IPS-18c (cell line): ENCODE measurements around the gene XYLT1.

Experiments used
- H3K4me3 ChIP-seq: 2 replicates; pipeline ENCODE4 v1.7.0; 2013; ENCODE audit warnings: low read depth, mild to moderate bottlenecking, low read length, moderate library complexity; ENCODE audit not compliant: insufficient read depth
- H3K9me3 ChIP-seq: one replicate; pipeline ENCODE4 v1.6.1; 2013; ENCODE audit warnings: mild to moderate bottlenecking, low read length, moderate library complexity; ENCODE audit not compliant: control insufficient read depth, insufficient read depth

Gene XYLT1

GRCh38 chr16:17362946-17363345 lies 107.8 kb downstream of the XYLT1 start:
- Histone ChIP-seq H3K4me3 (no peak overlapping the region), H3K9me3 (no peaks in the 10 kb centered on the region)

DNA sequence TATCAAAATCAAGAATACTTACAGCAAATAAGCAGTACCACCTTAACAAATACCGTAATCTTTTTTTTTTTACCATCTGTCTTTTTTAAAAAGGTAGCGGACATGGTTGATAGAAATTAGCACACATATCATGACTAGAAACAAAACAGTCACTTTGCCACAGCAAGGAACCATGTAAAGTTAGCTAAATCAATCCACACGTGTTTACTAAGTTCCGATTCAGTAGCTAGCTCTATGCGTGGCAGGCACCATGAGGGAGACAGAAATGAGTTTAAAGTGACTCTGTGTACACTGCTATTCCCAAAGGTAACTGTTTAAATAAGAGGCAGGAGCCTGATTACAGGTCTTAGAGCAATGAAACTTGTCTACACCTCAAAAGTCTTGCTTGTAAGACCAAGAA lies 108.6 kb downstream of the XYLT1 start:
- Histone ChIP-seq H3K4me3 (no peak overlapping the region), H3K9me3 (no peaks in the 10 kb centered on the region)

DNA sequence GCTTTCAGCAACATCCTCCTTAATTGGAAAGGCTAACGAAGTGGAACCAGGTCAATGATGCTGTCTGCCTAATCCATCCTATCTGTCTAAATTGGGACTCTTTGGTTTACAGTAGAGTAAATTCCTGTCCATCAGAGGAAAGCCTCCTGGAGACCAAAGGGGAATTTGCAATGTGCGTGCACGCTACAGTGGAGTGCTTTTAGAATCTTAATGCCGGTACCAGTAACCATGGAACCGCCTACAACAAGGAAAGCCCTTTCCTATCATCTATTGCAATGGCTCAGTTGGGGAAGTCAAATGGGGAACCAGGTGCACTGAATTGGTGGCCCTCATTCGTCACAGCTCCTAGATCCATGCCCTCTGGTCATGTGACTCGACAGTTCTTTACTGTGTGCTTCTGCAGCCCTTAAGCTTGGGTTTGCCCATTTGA lies 110.1 kb downstream of the XYLT1 start:
- no peaks in the 10 kb centered on the region for H3K9me3 ChIP-seq
- no peak overlapping the region for H3K4me3 ChIP-seq

- H3K9me3 ChIP-seq: no peaks in the 10 kb centered on the region
- no peak overlapping the region for H3K4me3 ChIP-seq
Observed at GRCh38 chr16:17359788-17360390, 110.9 kb downstream of the XYLT1 start.

GRCh38 chr16:17358846-17359245 lies 111.9 kb downstream of the XYLT1 start:
- Histone ChIP-seq H3K9me3 (no peaks in the 10 kb centered on the region), H3K4me3 (no peak overlapping the region)

DNA sequence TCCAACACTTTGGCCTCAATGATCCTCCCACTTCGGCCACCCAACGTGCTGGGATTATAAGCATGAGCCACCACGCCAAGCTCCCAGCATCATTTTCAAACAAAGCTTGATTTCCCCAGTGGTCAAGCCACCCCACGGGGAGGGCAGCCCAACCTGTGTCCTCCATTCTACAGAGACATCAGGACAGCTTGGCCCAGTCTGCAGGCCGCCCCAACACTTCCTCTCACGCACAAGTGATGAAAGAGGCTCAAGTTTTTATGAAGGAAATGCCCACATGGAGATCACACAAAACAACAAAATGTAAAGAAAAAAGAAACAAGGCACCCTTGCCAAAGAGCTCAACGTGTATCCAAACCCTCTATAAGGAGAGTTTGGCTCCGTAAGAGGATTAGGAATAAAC lies 112.4 kb downstream of the XYLT1 start:
- H3K4me3 ChIP-seq: no peak overlapping the region
- H3K9me3 ChIP-seq: no peaks in the 10 kb centered on the region

GRCh38 chr16:17357307-17358062 lies 113.3 kb downstream of the XYLT1 start:
- no peak overlapping the region for H3K4me3 ChIP-seq

DNA sequence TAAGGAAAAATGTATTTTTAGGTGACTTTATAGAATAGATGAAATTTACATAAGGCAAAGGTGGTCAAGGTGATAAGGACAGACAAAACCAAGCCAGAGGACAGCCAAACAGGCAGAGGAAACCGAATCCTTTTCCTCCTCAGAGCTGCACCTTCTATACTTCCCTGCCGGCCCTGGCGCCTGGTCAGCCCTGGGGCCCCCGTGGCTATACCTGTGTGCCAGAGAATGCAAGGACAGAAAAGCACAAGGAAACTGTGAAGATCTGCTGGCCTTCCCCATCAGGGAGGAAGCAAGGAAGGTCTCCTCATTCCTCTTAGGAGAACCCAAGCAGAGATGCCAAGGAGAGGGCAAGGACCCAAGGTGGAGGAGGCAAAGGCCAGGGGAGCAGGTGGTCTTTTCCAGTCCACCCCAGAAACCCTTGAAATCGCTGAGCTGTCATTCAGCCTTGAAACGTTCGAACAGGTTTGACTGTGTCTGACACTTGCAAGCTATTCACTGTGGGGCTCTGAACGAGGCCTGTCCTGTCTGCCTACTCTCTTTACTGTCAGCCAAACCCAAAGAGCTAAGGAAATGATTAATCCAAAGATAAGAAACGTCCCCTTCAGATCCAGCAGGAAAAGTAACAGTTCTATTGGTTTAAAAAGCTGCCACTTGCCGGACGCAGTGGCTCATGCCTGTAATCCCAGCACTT lies 114.4 kb downstream of the XYLT1 start:
- H3K9me3 ChIP-seq: no peaks in the 10 kb centered on the region
- no peak overlapping the region for H3K4me3 ChIP-seq

More at GRCh38 chr16:17357307-17358062, 113.3 kb downstream of the XYLT1 start:
- no peaks in the 10 kb centered on the region for H3K9me3 ChIP-seq

DNA sequence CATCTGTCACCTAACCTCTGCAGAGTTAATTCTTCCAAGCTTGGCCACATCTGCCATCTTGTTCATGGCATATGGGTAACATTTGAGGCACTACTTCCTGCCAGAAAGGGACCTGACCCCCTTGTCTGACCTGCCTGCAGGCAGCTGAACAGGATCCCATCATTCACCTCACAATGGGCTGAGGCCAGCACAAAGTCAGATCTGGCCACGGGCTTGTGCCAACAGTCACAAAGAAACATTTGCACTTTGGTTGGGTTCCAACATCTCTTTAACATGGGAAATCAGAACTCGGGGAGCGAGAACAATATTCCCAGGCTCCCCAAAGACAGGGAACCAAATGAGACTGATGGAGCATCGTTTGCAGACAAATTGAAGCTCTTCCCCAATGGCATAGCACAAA lies 116.1 kb downstream of the XYLT1 start:
- Histone ChIP-seq H3K4me3 (no peak overlapping the region), H3K9me3 (no peaks in the 10 kb centered on the region)

GRCh38 chr16:17354141-17354601 lies 116.6 kb downstream of the XYLT1 start:
- no peaks in the 10 kb centered on the region for H3K9me3 ChIP-seq
- no peak overlapping the region for H3K4me3 ChIP-seq

- H3K4me3 ChIP-seq: no peak overlapping the region
- H3K9me3 ChIP-seq: no peaks in the 10 kb centered on the region
Observed at GRCh38 chr16:17353561-17353960, 117.2 kb downstream of the XYLT1 start.

DNA sequence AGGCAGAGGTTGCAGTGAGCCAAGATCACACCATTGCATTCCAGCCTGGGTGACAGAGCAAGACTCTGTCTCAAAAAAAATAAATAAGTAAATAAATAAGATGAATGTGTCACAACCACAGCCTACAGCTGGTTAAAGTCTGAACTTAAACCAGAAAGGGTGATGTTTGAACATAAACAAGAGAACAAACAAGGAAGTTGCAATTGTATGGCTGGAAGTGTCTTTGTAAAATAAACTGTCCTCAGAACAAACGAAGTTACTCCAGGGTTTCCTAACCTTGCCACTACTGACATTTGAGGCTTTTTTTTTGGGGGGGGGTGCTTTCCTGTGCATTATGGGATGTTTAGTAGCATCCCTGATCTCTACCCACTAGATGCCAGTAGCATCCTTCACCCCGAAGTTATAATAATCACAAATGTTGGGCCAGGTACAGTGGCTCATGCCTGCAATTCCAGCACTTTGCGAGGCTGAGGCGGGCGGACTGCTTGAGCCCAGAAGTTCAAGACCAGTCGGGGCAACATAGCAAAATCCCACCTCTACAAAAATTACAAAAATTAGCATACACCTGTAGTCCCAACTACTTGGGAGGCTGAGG lies 119.2 kb downstream of the XYLT1 start:
- Histone ChIP-seq H3K9me3 (no peaks in the 10 kb centered on the region), H3K4me3 (no peak overlapping the region)

DNA sequence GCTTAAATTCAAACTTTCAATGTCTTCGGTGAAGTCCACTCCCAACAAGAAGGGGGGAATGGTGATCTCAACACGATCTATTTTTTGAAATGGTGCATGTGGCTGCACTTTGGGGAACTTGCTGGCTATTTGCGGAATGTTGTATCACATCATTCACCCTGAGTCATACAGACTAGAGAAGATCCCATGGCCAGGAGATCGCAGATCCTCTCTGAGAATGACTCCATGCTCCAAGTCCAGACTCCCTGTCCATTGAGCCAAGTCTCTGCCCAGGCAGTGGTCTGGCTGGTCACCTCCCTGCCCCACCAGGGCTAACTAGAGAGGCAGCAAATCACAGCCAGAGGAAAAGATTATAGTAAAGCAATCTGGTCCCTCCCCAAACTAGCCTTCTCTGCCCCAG lies 120.6 kb downstream of the XYLT1 start:
- no peaks in the 10 kb centered on the region for H3K9me3 ChIP-seq
- H3K4me3 ChIP-seq: no peak overlapping the region

- Histone ChIP-seq H3K4me3 (no peak overlapping the region), H3K9me3 (no peaks in the 10 kb centered on the region)
Observed at GRCh38 chr16:17348826-17349225, 121.9 kb downstream of the XYLT1 start.

GRCh38 chr16:17348042-17348783 lies 122.5 kb downstream of the XYLT1 start:
- no peak overlapping the region for H3K4me3 ChIP-seq
- H3K9me3 ChIP-seq: no peaks in the 10 kb centered on the region

DNA sequence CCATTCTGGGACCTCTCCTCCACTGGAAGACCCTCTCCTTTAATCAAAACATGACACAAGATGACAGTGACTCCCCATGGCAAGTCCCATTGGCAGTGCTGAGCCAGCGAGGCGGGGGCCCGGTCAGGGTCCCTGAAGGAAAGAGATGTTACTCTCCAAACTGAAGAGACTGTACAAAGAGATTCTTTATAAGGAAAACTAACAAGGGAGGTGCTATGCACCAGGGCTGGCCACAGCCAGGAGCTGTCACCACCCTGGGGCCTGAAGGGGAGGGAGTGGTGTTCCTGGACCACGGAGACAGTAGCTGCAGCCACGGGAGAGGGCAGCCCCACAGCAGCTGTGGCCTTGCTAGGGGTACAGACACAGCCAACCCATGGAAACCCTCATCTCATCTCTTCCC lies 123.1 kb downstream of the XYLT1 start:
- Histone ChIP-seq H3K4me3 (no peak overlapping the region), H3K9me3 (no peaks in the 10 kb centered on the region)
